SK-N-SH (cell line): ENCODE results near the gene PARD3.

ENCODE experiments used
- CTCF ChIP-seq: fragments of 200-600 bp; sonication (generic); IDR thresholded peaks from 2 replicates; pipeline ENCODE4 v1.6.1; 2017; ENCODE audit warnings: antibody characterized with exemption, mild to moderate bottlenecking, moderate library complexity
- EP300 ChIP-seq, 2 experiments: IDR thresholded peaks; 2 replicates each; pipeline versions ENCODE4 v1.4.0 to v1.6.1; 2012; ENCODE audit warnings: borderline replicate concordance in 1 of 2, low read depth in 1 of 2, low read length in 1 of 2
- EZH2phosphoT487 ChIP-seq: fragments of 200-600 bp; sonication (generic); IDR thresholded peaks from 2 replicates; pipeline ENCODE4 v1.6.1; 2017; ENCODE audit warnings: low read depth, mixed run types, mild to moderate bottlenecking, antibody characterized with exemption, moderate library complexity, borderline replicate concordance
- FOSL2 ChIP-seq: IDR thresholded peaks from 2 replicates; pipeline ENCODE4 v1.4.0; 2012; ENCODE audit warnings: low read depth, mild to moderate bottlenecking, moderate library complexity, borderline replicate concordance
- FOXJ3 ChIP-seq: sonication (generic); formaldehyde crosslinking; IDR thresholded peaks from 2 replicates; pipeline ENCODE4 v1.5.1; 2020; ENCODE audit warnings: mild to moderate bottlenecking, missing genetic modification reagents
- FOXM1 ChIP-seq: IDR thresholded peaks from 2 replicates; pipeline ENCODE4 v1.4.0; 2012; ENCODE audit warnings: low read depth, mild to moderate bottlenecking
- GABPA ChIP-seq: IDR thresholded peaks from 2 replicates; pipeline ENCODE4 v1.4.0; 2012; ENCODE audit warnings: low read depth, mild to moderate bottlenecking
- NRF1 ChIP-seq: IDR thresholded peaks from 2 replicates; pipeline ENCODE4 v1.6.1; 2012; ENCODE audit warnings: low read depth, mild to moderate bottlenecking, low read length
- POLR2AphosphoS5 ChIP-seq: IDR thresholded peaks from 2 replicates; pipeline ENCODE4 v1.6.1; 2012; ENCODE audit warnings: low read depth, low read length
- RAD21 ChIP-seq: IDR thresholded peaks from 2 replicates; pipeline ENCODE4 v1.6.1; 2012; ENCODE audit warnings: mild to moderate bottlenecking, low read length
- RCOR1 ChIP-seq: fragments of 150-350 bp; IDR thresholded peaks from 2 replicates; pipeline ENCODE4 v1.6.1; 2017; ENCODE audit warnings: antibody characterized with exemption, low read length
- TAF1 ChIP-seq: IDR thresholded peaks from 2 replicates; pipeline ENCODE4 v1.6.1; 2012; ENCODE audit warnings: low read depth, mild to moderate bottlenecking, low read length, moderate library complexity, borderline replicate concordance
- USF2 ChIP-seq: fragments of 150-350 bp; IDR thresholded peaks from 2 replicates; pipeline ENCODE4 v1.6.1; 2017; ENCODE audit warnings: antibody characterized with exemption, low read length, low read depth, borderline replicate concordance
- TF ChIP-seq, protein P1 (sequence below): IDR thresholded peaks from 2 replicates; pipeline ENCODE4 v1.4.0; 2012; ENCODE audit warnings: low read depth, borderline replicate concordance

DNA sequence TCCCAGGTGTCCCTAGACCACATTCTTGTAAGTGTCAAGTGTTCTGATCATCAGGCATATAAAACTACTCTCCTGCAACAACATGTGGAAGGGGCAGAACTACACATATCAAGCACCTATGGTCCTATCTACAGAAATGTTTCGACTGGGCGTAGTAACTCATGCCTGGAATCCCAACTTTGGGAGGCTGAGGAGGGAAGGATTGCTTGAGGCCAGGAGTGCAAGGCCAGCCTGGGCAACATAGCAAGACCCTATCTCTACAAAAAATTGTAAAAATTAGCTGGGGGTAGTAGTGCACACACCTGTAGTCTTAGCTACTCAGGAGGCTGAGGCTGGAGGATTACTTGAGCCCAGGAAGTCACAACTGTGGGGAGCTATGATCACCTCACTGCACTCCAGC lies 244.2 kb downstream of the PARD3 start:
- TF ChIP-seq POLR2AphosphoS5 (no peak), CTCF (no peak), RAD21 (no peak), FOXJ3 (CRISPR knock-in tag) (no peak), NRF1 (no peak), RCOR1 (no peak), TAF1 (no peak), GABPA (no peak), FOXM1 (no peak), EZH2phosphoT487 (no peak), FOSL2 (no peak), EP300 (IDR thresholded peaks at IDR 0.05; ENCODE audit: borderline replicate concordance in 1 of 2, low read depth in 1 of 2, low read length in 1 of 2) (no peak), USF2 (no peak)
- TF ChIP-seq, protein P1, sequence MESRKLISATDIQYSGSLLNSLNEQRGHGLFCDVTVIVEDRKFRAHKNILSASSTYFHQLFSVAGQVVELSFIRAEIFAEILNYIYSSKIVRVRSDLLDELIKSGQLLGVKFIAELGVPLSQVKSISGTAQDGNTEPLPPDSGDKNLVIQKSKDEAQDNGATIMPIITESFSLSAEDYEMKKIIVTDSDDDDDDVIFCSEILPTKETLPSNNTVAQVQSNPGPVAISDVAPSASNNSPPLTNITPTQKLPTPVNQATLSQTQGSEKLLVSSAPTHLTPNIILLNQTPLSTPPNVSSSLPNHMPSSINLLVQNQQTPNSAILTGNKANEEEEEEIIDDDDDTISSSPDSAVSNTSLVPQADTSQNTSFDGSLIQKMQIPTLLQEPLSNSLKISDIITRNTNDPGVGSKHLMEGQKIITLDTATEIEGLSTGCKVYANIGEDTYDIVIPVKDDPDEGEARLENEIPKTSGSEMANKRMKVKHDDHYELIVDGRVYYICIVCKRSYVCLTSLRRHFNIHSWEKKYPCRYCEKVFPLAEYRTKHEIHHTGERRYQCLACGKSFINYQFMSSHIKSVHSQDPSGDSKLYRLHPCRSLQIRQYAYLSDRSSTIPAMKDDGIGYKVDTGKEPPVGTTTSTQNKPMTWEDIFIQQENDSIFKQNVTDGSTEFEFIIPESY, result no peak
